HL-60/S4 treated with retinoic acid at 250 ng/mL for 4 days and 3 days (cell line): Measurements from ENCODE around the gene MAGI1.
"Not testable (repeated sequence)": the region's sequence is repeated elsewhere in the genome, so short reads cannot be mapped to it uniquely, and the experiment has no call there.

Source experiments
- in situ Hi-C: fragments of 300-500 bp; cut with MboI; formaldehyde crosslinking; loops from 2 replicates; pipeline ENCODE4 v1.7.0; 2022; ENCODE audit warnings: low sequenced_read_pairs

Gene MAGI1

GRCh38 chr3:65642883-65643282 lies 395.8 kb downstream of the MAGI1 start:
- in situ Hi-C loops: no loop called here

GRCh38 chr3:65641777-65642176 lies 396.9 kb downstream of the MAGI1 start:
- in situ Hi-C loops: no loop called here

GRCh38 chr3:65641045-65641444 lies 397.7 kb downstream of the MAGI1 start:
- in situ Hi-C loops: no loop called here

- in situ Hi-C loops: no loop called here
Observed at GRCh38 chr3:65639444-65639843, 399.3 kb downstream of the MAGI1 start.

DNA sequence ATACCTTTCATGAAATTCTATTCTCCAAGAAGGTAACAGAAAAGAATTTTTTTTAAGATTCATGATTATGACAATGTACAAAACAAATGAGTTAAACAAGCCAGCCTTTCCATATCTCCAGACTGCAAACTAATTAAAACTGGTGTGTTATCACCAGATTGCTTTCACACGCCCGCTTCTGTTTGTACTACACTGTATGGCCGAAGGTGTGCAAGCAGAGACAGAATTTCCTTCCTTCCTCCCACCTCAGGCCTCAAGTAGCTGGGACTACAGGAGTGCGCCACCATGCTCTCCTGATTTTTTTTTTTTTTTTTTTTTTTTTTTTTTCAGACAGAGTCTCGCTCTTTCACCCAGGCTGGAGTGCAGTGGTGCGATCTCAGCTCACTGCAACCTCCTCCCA lies 400.4 kb downstream of the MAGI1 start:
- in situ Hi-C loops: no loop called here

- in situ Hi-C loops: no loop called here
Observed at GRCh38 chr3:65636326-65636725, 402.4 kb downstream of the MAGI1 start.

DNA sequence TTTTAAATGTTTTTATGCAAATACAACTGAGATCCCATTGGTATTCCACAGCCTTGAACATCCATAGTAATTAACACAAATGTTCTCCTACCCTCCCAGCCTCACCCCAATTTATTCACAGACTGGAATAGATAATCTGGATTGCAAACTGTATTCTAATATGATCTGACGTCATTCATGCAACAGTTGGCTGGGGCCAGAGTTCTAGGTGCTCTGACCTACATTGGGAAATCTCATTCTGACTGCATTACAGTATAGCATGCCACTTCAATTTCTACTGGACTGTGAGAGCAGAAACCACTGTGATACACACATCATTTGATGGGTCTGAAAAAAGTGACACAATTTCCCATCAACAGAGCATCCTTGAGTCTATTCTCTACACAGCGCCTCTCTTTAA lies 403.1 kb downstream of the MAGI1 start:
- in situ Hi-C loops: no loop called here

DNA sequence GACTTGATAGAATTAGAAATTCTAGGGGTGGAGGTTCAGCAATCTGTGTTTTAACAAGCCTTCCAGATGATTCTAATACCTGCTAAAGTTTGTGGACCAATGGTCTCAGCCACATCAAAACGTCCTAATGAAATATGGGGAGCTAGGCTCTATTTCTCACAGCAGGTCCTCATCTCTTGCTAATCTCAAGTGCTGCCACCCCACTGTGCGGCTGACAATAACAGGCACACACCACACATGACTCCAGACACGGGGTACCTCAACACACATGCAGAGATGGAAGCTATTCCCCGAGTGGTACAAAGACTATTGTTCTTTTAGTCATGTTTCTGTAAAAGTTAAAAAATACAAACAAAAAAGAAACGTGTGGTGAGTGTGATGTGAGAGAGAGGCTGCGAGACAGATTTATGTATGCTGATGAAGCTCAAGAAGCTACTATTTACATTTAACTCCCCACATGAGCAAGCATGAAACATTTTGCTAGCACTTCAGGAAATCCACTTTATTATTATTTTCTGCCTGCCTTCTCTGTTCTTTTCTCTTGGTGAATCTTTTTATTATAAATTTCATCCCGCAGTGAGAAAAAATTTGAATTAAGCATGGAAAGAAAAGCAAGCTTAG lies 405.6 kb downstream of the MAGI1 start:
- in situ Hi-C loops: no loop called here

DNA sequence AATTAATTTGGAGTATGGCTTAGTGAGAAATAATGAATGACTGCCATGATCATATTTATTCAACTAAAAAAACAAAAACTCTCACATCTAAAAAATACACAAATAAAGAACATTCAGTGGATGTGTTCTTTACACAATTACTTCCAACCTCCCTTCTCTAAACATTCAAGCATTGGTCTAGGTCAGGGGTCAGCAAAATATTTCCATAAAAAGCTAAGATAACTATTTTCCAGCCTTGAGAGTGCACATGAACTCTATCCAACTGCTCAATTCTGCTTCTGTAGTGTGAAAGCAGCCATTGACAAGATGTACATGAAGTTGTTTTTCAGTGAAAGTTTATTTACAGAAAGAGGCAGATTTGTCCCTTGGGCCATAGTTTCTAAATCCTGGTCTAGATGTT lies 406.3 kb downstream of the MAGI1 start:
- in situ Hi-C loops: no loop called here

GRCh38 chr3:65628978-65629377 lies 409.7 kb downstream of the MAGI1 start:
- in situ Hi-C loops: no loop called here

- in situ Hi-C loops: no loop called here
Observed at GRCh38 chr3:65627062-65627461, 411.7 kb downstream of the MAGI1 start.

- in situ Hi-C loops: no loop called here
Observed at GRCh38 chr3:65625305-65625704, 413.4 kb downstream of the MAGI1 start.

DNA sequence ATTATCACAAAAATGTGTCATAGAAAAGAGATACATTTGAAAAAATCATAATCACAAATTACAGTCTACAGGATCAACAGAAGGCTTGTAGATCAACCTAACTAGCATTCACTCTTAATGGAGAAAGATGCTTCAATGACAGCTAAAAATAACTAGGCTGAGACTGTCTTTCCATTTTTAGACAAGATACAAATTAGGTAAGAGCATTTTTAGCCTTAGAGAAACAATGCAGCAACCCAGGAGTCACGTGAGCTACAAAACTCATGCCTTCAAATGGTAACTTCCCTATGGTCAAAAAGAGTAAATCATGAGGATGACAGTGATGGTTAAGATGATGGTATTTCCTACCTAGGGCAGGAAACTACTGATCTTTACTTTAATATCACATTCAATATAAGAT lies 415.4 kb downstream of the MAGI1 start:
- in situ Hi-C loops: no loop called here

DNA sequence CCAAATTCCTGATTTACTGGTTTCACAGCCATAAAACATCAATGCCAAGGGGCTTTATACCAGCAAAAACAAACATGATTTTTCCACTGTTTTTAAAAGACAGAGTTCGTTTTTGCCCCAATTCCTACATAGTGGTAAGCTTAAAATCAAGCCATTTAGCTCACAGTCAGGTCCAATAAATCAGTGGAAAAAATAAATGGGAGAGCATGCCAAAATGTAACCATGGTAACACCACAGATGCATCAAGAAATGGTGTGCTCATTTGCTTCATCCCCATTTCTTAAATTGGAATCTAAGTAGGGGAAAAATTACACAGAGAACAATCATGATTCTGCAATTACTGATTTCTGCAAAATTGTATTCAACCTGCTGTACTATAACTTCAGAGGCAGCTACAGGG lies 418.8 kb downstream of the MAGI1 start:
- in situ Hi-C loops: no loop called here

DNA sequence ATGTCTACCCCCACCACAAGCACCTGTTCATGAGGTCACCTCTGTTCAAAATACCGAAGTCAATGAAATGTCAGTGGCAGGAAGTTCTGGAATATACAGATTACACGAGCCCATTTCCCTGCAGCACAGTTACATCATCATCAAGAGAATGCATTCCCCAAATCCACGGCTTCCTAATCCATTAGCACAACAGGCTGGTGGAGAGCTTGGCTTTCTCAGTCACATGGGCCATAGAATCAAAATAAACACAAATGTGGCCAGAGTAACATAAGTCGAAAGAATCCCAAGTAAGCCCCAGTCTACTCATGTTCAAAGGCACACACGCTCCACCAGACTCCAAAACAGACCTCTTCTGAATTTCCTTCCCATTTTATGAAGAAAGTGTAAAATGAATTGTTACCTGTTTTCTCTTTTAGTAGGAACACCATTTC lies 419.3 kb downstream of the MAGI1 start:
- in situ Hi-C loops: no loop called here

DNA sequence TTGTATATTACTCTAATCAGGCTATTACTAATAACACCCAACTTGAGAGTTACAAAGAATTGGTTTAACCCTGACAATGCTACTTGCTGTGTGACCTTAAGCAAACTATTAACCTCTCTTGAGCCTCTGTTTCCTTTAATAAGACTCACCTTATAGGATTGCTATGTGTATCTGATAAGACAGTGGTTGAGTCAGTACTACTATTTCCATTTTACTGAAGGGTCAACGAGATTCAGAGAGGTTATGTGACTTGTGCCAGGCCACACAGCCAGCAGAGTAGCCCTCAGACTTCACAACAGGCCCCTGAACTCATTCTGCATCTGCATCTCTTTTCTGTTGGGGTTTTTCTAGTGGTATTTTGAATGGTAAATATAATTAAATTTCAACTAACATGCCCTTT lies 420.1 kb downstream of the MAGI1 start:
- in situ Hi-C loops: no loop called here

- in situ Hi-C loops: no loop called here
Observed at GRCh38 chr3:65617787-65618186, 420.9 kb downstream of the MAGI1 start.

GRCh38 chr3:65617209-65617608 lies 421.5 kb downstream of the MAGI1 start:
- in situ Hi-C loops: no loop called here

- in situ Hi-C loops: no loop called here
Observed at GRCh38 chr3:65616563-65616962, 422.2 kb downstream of the MAGI1 start.

DNA sequence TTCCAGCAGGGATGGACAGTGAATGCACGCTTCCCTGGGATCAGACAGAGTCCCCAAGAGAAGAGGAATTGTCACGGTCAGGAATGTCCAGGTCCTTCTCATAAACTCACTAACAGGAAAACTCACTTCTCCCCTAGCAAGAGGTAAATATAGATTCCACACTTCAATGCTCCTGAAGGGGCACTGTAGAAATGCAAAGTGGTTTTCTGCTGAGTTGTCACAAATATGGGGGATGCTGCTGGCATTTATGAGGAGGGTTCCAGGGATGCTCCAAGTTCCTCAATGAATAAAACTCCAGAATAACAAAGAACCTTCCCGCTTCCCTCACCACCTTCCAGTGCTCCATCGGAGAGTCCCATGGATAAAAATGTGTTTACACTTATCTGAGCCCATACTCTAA lies 423.4 kb downstream of the MAGI1 start:
- in situ Hi-C loops: no loop called here

- in situ Hi-C loops: no loop called here
Observed at GRCh38 chr3:65614585-65614984, 424.1 kb downstream of the MAGI1 start.

- in situ Hi-C loops: not testable (repeated sequence)
Observed at GRCh38 chr3:65607965-65608460, 430.7 kb downstream of the MAGI1 start.

GRCh38 chr3:65607101-65607500 lies 431.6 kb downstream of the MAGI1 start:
- in situ Hi-C loops: no loop called here
